Right lung (tissue), 5 donors: ENCODE data around the gene FTO. TPM values are rescaled to one million over a fixed set of nuclear protein-coding genes. Genes with fewer than 3 reads are reported as not detected.

Experiments used
- DNase-seq, 2 donors: peaks; one replicate each; pipeline ENCODE4 v3.0.0-alpha.2; 2013
- polyA plus RNA-seq, 5 donors: library from polyadenylated mRNA; unstranded; fragments of 120-200 nt; gene quantifications; one replicate each; pipeline versions ENCODE4 v1.2.1 to v1.2.3, GENCODE V29; 2013; ENCODE audit warnings: inconsistent platforms in 1 of 5, low replicate concordance in 1 of 5; ENCODE audit not compliant: insufficient read length in 5 of 5, insufficient read depth in 1 of 5

FTO gene
- polyA plus RNA-seq, 5 donors: 73.5 to 94.5 (median 92.2) TPM

DNA sequence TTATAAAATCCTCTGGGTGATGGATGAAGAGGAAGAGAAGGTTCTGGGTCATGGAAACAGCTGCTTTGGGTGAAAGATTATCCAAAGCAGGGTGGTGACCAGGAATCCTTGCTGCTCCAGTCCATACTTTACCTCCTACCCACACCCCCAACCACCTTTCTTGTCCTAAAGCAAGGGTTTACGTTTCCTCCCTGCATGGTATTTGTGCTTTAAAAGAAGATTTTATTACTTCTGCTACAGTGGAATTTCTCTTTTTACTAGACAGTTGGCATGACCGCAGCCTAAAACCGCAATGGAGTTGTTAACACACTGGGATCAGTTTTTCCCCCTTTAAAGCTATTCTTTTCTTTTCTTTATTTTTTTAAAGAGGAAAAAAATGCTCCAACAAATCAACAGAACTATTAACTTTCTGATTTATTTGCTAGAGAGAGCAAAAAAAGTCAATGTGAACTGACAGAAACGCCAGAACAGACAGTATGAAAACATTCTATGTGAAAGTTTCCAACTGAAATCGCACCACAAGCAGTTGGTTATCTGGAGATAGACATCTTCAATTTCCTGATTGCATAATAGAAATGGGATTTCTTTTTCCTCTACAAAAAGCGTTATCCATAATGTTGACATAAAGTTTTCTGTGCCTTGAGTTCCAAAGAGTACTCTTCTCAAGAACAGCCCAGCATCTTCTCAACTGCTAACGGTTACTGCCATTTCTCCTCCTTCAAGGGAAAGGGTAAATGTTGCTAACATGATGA lies 346.7 kb downstream of the FTO start:
- no peak for DNase-seq

DNA sequence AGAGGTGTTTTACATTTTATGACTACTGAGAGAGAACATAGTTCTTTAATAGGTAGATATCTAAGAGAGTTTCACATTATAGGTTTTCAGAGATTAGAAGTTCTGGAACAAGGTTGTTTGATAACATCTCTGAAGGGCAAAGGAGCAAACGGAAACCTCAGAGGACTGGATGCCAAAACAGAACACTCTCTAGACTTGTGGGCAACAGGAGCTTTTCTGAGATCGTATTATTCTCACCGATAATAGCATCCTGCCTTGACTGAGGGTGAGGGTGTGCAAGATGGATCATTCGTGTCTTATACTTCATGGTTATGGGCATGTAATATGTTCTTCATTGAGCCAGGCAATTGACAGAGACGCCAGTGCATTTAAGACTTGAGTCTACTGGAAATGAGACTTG lies 347.9 kb downstream of the FTO start:
- DNase-seq: no peak

DNA sequence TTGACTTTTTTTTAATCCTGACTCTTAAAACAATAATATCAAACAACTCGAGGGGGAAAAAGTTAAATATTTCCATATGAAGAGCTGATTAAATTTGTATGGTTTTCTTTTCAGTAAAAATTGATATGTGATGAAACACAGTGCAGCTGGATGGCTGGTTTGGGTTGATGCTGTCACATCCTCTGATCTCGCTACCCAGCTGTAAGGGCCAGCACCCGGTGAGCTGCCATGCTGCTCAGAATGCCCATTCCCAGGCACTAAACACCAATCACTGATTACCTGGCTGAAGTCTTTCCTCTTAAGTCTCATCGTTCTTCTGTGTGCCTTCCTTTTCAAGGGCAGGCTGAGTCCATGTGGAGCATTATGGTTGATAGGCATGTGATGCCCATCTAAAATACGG lies 348.3 kb downstream of the FTO start:
- DNase-seq: no peak

DNA sequence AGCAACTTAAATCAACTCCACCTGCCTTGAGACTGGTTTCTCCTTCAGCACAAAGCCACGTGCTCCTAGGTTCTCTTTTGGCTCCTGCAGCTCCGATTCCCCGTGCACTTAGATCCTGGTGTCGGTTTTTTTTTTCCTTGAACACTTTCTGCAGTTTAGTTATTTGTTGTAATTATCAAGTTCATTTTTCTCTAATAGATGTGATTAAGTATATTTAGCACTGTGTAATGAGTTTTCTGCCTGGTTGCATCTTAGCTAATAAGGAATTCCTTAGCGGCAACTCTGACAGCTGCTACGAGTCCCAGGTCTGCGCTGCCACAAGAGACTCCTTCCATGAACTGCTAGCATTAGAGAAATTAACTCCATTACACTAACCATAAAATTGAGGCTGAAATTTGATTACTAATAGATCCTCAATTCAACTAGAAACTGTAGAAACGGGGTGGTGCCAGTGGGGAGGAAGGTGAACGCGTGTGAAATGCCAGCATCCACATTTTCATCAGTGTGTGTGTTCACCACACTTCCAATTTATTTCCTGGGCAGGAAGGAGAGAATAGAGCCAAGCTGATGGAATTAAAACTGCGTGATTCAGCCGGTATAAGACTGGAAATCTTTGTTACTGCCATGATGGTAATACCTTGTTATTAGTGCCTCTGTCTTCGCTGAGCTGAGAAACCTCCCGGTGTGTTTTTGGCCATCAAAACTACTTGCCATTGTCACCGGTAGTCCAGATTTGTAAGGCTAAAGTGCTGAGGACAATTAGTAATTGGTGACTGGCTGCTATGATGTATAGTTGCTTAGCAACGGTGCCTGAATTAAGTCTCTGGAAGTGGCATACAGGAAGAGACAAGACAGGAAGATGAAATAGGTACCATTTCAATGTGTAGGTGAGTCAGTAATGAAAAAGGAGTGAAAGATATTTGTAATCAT lies 350.2 kb downstream of the FTO start:
- DNase-seq: no peak

DNA sequence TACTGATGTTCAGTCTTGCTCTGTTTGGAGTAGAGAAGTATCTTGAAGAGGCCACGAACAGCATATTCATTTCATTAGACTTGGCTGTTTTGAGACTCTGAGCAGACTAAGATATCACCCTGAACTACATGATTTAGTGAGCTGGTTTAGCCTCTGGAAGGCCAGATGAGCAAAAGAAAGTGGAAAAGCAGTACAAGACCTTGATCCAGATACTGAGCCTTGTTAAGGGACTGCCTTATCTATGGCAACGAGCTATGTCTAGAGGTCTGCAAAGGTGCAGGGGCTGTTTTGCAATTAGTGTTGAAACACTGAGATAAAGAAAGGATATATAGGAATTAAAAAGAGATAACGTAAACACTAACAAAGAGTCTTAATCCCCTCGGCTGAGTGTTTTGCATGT lies 351.2 kb downstream of the FTO start:
- DNase-seq: no peak

DNA sequence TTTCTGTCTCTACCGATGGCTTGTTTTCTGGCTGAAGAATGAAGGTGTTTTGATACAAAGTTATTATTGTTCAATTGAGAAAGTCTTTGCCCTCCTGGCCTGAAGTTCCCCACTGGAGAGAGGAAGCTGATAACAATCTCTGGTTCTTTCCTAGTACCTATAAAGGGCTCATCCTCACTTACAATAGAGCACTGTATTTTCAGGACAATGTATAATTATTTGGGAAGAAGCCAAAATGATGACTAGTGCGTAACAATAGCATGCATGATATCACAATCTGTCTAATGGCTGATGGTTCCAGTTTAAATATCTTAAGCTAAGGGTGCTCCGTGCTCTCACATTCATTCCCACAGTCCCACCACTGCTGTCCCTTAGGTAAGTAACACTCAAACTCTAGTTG lies 351.9 kb downstream of the FTO start:
- no peak for DNase-seq

DNA sequence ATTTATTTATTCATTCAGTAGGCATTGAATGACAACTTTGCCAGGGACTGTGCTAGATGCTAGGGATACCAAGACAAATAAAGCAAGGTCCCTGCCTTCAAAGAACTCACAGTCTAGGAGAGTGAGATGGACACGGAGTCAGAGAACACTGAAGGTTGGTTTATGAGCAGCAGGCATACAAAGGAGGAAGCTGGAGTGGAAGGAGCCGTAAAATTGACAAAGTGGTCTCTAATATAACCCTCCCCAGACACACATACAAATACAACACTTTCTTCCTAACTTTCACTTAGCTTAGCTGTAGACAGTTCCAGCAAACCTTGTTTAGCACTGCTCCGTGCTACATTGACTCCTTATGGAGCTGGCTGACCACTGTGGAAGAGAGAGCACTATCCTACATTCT lies 353.0 kb downstream of the FTO start:
- DNase-seq: no peak

DNA sequence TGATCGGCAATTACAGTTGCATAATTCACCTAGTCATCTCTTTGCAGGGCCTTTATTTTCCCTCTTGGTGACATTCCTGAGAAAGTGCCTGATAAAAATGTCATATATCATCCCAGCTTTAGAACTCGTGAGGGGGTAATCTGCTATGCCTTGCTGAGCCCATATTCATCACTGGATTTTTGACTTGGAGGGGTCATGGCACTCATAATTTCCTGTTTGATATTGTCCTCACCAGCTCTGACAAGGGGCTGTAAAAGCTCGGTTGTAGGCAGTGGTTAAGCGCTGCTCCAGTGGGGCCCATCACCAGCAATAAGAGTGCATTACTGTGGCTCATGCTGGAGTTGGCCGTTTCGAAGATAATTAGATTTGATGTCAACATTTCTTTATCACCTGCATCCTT lies 355.4 kb downstream of the FTO start:
- DNase-seq: no peak

DNA sequence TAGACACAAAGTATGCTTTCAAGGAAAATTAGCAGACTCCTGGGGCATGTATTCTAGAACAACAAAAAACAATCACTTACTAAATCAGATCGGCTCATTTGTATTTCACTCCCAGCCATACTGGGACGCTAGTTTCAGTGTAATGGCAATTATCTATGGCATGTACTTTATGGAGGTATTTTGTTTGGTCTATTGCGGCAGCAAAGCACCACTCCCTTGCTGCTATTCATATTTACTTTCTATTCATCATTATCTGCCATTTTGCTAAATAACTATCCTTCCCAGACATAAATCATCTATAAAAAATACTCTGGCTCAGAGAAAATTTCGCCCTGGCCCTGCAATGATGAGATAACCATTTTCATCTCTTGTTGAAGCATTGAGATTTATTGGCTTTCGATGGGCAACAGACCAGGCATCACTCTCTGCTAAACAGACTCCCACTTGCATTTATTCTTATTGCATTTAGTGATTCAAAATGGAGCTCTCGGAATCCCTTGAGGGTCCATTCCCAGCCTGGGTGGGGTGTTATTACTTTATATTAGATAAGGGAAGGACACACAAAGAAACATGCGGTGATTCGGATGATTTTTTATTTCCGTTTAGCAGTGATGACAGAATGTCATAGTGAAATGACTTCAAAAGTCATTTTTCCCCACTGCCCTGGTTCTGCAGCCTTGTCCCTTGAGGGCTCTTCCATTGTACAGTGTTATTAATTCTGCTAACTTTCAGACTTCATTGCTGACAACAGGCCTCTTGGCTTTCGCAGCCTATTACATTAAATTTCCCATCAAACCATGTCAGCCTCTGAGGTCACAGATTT lies 356.9 kb downstream of the FTO start:
- DNase-seq: no peak

DNA sequence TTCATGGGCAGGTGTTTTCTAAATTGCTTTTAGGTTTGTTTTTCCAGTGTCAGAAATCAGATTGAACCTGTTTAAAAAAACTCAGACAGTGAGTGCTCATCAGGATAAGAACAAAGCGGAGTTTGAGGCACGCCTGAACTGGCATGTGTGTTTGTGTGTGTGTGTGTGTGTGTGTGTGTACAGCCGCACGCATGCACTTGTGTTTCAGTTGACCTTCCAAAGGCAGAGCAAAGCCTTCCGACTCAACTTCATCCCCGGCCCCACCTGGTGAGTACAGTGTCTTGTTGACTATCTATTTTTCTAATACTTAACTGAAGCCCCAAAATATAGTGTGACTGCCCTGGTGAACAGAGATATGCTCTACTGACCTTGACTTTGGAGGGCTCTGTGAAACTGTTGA lies 357.5 kb downstream of the FTO start:
- no peak for DNase-seq

DNA sequence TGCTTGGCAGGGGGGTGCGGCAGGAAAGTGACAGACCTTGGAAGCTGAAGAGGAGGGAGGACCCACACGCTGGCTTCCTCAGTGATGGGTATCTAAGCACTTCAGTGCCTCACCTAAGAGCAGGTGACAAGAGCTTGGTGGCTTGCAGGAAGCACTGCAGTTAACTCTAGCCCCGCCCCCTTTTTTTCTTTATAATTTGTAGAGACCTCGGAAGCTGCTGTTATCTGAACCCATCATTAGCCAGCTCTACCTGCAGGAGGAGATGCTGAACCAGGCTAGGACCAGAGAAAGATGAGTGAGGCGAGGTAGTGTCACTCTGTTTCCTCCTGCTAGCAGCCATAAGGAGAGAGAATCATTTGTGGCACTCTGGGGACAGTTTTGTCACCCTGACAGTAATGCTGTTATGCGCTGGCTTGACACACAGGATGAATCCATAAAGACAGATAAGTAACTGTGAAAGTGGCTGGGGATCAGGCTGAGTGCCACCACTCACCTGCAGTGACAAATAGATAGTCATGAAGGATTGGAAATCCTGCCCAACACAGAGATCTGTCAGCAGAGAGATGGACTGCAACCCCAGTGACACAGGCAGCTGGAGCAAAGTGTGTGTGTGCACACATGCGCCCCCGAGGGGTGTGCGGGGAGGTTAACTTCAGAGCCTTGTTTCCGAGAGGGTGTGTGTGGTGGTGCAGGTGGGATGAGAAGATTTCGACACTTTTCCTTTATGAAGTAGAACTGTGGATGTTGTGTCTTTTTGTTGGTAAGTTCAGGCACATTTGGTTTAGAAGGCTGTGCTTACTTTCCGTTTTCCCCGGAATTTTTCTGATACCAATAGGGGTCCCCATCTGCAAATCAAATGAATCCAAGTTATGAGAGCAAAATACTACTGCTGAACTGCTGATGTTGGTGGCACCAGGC lies 358.7 kb downstream of the FTO start:
- no peak for DNase-seq

DNA sequence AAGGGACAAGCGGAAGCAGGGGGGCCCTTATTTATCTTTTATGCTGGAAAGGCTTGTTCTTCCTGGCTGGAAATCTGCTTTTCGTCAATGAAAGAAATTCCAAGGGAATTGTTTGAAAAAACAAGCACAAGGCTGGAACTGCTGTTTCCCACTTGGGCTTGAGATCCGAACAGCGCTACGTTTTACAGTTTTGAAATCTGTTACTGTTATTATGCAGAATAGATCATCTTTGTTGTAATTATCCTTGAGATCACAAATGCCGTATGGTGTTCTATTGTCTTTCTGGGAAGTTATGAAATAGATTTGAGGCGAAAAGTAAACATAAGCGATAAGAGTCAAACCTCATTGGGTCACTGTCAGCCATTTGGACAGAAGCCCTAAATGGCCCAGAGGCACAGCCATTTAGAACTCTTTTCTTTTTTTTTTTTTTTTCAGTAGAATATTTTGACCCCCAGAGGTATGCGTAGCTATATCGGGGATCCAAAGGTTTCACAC lies 359.4 kb downstream of the FTO start:
- peak; percentile 20 to 27 for DNase-seq

DNA sequence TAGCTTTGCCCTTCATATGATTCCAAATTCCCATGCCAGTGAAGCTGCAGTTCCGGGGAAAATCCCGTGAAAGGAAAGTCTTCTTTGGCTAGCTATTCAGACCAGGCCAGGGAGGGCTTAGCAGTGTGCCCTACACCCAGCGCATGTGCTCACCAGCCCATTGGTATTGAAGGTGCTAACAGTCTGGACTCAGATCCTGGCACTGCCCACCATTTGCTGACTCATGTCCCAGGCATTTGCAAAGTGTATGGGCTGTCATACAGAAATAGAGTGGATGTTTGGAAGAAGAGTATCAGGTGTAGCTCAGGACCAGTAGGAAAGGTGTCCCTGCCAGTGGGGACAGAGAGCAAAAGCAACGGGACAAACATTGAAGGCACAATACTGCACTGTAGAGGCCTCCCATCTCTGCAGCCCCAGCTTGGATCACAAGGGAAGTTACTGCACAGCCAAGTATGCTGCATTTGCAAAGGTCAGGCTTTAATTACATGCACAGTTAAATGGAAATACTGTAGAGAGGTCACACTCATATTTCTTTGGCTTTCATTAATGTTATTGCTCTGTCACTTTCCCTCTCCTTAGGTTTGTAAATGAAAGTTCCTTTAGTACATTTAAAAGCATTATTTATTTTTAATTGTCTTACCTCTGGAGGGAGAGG lies 362.6 kb downstream of the FTO start:
- DNase-seq: no peak

DNA sequence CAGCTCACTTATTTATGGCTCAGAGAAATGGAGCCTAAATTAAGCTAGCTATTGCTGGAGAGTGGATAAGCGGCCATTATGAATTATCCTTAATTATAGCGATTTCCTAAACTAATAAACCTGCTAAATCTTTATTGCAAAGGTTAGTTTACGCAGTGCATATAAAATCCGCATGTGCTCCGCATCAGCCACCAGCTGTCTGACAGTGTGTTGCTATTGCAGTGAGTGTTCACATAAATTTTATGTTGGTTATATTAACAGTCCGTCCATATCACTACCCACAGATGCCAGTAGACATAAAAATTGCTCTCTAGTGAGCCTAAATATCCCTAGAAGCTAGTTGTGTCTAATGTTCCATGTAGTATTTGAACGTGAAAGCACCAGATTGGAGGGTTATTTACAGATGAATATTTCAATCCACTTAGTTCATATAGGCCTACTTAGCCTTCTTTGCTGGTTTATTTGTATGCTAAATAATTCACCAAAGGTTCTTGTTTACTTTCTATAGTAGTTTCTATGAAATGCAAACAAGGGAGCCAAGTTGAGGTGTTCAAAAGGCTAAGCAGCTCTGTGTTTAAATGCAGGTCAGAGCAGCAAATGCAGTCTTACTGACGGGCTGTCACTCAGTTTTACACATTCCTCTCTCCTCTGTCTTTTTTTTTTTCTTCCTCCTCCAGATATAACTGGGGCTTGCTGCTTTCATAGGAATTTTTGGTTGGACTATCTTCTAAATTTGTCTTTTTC lies 363.5 kb downstream of the FTO start:
- DNase-seq: no peak

DNA sequence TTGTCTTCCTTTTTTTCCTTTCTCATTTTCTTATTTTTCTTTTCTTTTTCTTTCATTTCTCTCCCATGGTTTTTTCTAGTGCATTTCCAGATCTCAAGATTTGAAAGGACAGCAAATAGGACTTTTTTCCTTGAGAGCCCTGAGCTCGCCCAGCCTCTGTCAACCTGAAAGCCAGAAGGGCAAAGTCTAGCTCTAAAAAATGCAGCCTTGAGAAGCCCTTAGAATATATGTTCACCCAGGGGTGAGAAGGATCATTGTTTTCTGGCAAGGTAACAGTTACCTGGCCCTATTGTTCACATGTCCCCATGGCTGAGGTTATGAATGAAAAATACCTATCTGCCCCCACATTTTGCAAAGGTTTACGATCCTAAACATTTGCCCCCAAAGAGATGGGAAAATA lies 364.3 kb downstream of the FTO start:
- DNase-seq: no peak

DNA sequence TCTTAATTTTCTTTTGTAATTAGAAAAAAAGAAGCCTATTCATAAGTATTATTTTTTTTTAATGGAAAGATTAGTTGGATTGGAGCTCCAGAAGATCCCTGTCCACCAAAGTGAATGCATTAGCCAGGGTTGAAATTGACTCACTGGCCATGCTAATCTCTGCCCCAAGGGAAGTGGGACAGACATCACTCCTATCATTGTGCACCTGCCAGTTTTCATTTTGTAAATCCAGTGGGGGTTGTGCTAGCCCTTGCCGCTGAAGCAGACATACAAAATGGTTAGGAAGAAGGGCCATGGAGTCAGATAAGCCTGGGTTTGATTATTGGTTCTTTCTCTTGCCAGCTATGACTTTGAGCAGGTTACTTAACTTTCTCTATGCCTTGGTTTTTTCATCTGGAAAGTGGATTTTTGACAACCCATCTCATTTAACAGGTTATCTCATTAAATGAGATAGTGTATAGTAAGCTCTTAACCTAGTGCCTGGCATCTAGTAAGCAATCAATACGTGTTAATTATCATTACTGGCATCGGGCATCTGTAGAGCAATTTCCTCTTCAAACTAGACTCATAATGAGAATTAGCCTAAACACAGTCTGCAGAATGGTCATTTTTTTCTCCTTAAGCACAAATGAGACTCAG lies 365.8 kb downstream of the FTO start:
- DNase-seq: no peak

DNA sequence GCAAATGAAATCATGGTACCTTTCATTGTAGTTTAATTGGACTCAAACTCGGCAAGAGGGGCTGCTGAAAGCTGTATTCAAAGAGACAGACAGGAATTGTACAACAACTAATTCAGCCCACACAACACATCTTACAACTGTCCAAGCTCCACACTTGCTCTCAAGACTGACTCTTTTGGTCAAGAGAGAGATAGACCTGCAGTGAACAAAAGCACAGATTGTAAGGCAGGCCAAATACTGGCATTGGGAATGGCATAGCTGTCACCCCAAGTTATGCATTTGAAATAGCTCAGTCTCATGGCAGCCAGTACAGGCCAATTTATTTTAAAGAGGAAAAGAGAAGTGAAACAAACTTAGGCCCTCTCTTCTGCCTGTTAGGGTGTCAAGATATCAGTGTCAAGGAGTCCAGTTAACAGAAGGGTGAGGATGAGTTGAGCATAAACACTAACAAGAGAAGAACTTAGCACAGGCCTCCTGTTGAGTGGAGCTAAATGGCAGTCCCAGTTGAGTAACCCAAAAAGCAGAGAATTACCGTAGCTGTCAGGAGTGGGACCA lies 366.9 kb downstream of the FTO start:
- no peak for DNase-seq

DNA sequence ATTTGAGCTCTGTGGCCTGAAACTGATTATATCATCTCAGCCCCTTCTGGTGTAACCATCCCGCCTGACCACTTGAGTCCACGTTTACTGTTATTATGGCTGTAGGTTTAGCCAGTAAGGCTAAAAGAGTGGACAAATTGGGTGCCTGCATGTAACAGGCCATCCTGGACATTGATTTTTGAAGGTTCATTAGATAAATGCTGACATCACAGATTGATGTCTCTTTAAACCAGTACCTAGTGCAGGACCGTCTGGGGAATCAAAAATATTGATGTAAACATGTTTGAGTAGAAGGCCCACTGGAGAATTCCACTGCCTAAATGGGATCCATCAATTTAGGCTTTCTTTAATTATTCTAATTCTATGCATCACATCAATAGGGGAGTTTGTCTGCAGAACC lies 367.6 kb downstream of the FTO start:
- no peak for DNase-seq

DNA sequence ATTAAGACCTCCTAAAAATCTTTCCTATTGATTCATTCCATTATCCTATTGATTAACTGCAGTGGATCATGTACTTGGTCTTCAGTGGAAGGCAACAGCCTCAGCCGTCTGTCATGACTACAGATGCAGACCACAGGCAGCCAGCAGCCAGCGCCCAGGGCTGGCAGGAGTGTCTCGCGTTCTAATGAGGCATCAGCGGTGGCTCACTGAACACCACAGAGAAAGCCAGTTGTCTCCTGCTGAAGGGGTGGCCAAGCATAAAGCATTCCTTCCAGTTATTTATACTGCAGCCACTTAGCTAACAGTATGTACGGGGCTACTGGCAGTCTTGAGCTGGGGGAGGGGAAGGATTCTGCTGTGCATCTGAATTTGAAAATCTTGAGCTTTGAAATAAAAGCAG lies 368.3 kb downstream of the FTO start:
- no peak for DNase-seq
